Ovary (tissue), 9 donors: ENCODE measurements around the gene C16orf87. TPM values are rescaled to one million over a fixed set of nuclear protein-coding genes. Genes with fewer than 3 reads are reported as not detected.
A peak's percentile ranks its signal among the peaks of the same experiment; 100 is the strongest.
"Not testable (repeated sequence)": the region's sequence is repeated elsewhere in the genome, so short reads cannot be mapped to it uniquely, and the experiment has no call there.

ENCODE experiments used
- DNase-seq, 5 donors: peaks; one replicate each; pipeline ENCODE4 v3.0.0-alpha.2; 2019 to 2020
- H3K27ac ChIP-seq, 2 donors: fragments of 200-600 bp; one replicate each; pipeline versions ENCODE4 v1.5.1 to v1.8.0; 2019 to 2022
- H3K27me3 ChIP-seq: fragments of 200-600 bp; one replicate; pipeline ENCODE4 v1.8.0; 2022
- H3K36me3 ChIP-seq: fragments of 200-600 bp; sonication (generic); one replicate; pipeline ENCODE4 v1.5.1; 2019
- H3K4me1 ChIP-seq: one replicate; pipeline ENCODE4 v1.8.1; 2013; ENCODE audit warnings: mild to moderate bottlenecking, moderate library complexity; ENCODE audit not compliant: insufficient read depth
- H3K4me3 ChIP-seq: fragments of 200-600 bp; sonication (generic); one replicate; pipeline ENCODE4 v1.5.1; 2017
- H3K9me3 ChIP-seq, 2 donors: fragments of 200-600 bp in 1 of 2; sonication (generic) in 1 of 2; one replicate each; pipeline versions ENCODE4 v1.5.1 to v1.8.1; 2013 to 2019; ENCODE audit warnings: mild to moderate bottlenecking in 1 of 2, moderate library complexity in 1 of 2
- EP300 ChIP-seq: sonication (generic); formaldehyde crosslinking; IDR thresholded peaks from one replicate; pipeline ENCODE4 v1.6.1; 2017; ENCODE audit warnings: antibody characterized with exemption
- POLR2A ChIP-seq: fragments of 450-650 bp; IDR thresholded peaks from one replicate; pipeline ENCODE4 v1.6.1; 2017; ENCODE audit warnings: antibody characterized with exemption, mild to moderate bottlenecking, moderate library complexity
- WGBS, 3 donors: extraction: QIAGEN DNeasy Blood & Tissue Kit in 1 of 3; methylation state at CpG; one replicate each; pipeline versions ENCODE4 v1.1.5 to v1.1.7; 2013 to 2017; 5-methylcytosine and 5-hydroxymethylcytosine counted together
- intact Hi-C, 4 donors: fragments of 100-400 bp; cut with DNase I; formaldehyde crosslinking; loops; one replicate each; pipeline versions ENCODE4 v1.11.0 to v1.15.1; 2022 to 2023
- polyA plus RNA-seq, 2 donors: library from polyadenylated mRNA; stranded (reverse); fragments of 200-250 nt in 1 of 2; fragments of 350-450 nt in 1 of 2; fragmentation: Illumina TruSeq in 1 of 2; extraction: RNeasy Lipid Tissue Mini Kit (QIAGEN cat#74804) in 1 of 2; gene quantifications; one replicate each; pipeline ENCODE4 v1.2.3, GENCODE V29; 2013 to 2014
- total RNA-seq, 7 donors: library from RNA; depleted of rRNA in 2 of 7; stranded (reverse); fragments of >200 nt in 2 of 7; fragmentation: NEBNext Ultra II Directional in 3 of 7; extraction: Animal tissue kit (Norgen Biotek cat#: 25700) in 3 of 7; gene quantifications; one replicate each; pipeline versions ENCODE4 v1.1.0 to v1.2.4, GENCODE V29; 2016 to 2023
- TF ChIP-seq, protein P1 (sequence below), 3 donors: fragments of 450-650 bp in 2 of 3; fragments of 200-600 bp in 1 of 3; IDR thresholded peaks; one replicate each; pipeline versions ENCODE4 v1.5.1 to v1.8.0; 2016 to 2022; ENCODE audit warnings: antibody characterized with exemption in 3 of 3, mild to moderate bottlenecking in 1 of 3
- donor health status: DM: no; HTN: no; CAD: no; lungs with moderate emphysema.
- donor health status: DM: no; HTN: no; CAD: no.
- donor health status: Bipolar disorder and iron deficiency.
- donor health status: DM: yes; HTN: yes; CAD: no.
- donor health status: DM: no; HTN: no; CAD: no.
- donor health status: DM: yes; HTN: yes; CAD: no.

Gene C16orf87
- total and polyA plus RNA-seq, 9 donors = 4.0 to 7.6 (median 5.1) TPM

DNA sequence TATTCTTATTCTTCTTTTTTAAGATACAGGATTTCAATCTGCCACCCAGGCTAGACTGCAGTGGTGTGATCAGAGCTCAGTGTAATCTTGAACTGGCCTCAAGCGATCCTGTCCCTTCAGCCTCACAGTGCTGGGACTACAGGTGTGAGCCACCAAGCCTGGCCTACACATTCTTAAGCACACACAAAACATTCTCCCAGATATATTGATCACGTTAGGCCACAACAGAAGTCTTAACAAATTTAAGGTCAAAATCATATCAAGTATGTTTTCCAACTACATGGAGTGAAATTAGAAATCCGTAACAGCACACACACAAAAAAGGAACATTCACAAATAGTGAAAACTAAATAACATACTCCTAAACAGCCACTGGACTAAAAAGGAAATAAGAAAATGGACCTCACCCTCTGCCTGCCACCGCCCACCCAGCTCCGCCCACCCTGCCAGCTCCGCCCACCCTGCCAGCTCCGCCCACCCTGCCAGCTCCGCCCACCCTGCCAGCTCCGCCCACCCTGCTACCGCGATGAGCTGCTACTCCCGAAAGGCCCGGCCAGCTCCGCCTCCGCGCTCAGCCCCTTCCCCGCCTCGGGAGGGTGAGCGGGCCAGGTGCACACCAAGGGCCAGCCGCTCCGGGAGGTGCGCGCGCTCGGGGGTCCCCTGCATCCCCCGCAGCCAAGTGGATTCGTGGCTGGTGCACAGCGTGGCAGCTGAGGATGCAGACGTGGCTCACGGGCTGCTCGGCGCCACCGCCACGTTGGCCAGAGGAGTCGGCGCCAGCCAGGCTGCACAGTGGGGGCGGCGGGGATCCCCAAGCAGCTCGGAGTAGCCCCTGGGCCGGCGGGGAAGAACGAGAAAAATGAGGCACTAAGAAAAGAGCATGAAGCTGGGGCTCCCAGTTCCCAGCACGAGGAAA is 41.2 kb downstream of the C16orf87 start:
- TF ChIP-seq EP300 (no peak), POLR2A (no peak)
- TF ChIP-seq, protein P1, sequence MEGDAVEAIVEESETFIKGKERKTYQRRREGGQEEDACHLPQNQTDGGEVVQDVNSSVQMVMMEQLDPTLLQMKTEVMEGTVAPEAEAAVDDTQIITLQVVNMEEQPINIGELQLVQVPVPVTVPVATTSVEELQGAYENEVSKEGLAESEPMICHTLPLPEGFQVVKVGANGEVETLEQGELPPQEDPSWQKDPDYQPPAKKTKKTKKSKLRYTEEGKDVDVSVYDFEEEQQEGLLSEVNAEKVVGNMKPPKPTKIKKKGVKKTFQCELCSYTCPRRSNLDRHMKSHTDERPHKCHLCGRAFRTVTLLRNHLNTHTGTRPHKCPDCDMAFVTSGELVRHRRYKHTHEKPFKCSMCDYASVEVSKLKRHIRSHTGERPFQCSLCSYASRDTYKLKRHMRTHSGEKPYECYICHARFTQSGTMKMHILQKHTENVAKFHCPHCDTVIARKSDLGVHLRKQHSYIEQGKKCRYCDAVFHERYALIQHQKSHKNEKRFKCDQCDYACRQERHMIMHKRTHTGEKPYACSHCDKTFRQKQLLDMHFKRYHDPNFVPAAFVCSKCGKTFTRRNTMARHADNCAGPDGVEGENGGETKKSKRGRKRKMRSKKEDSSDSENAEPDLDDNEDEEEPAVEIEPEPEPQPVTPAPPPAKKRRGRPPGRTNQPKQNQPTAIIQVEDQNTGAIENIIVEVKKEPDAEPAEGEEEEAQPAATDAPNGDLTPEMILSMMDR (IDR thresholded peaks at IDR 0.05) = no peak
- peak; percentile 77 to 87 (median 86) for DNase-seq
- H3K27me3 ChIP-seq = no peaks in the 10 kb centered on the region
- H3K36me3 ChIP-seq = no peaks in the 10 kb centered on the region
- H3K4me3 ChIP-seq = peak overlapping the region; percentile 74
- peaks cover 2% of the 10 kb centered on the region for H3K4me1 ChIP-seq
- intact Hi-C loops = no loop called here
- no peak overlapping the region for H3K27ac ChIP-seq
- 4 to 7% (median 5%) methylated on average over 34 to 43 of the region's 43 CpGs for WGBS, 3 donors
- H3K9me3 ChIP-seq = no peaks in the 10 kb centered on the region

DNA sequence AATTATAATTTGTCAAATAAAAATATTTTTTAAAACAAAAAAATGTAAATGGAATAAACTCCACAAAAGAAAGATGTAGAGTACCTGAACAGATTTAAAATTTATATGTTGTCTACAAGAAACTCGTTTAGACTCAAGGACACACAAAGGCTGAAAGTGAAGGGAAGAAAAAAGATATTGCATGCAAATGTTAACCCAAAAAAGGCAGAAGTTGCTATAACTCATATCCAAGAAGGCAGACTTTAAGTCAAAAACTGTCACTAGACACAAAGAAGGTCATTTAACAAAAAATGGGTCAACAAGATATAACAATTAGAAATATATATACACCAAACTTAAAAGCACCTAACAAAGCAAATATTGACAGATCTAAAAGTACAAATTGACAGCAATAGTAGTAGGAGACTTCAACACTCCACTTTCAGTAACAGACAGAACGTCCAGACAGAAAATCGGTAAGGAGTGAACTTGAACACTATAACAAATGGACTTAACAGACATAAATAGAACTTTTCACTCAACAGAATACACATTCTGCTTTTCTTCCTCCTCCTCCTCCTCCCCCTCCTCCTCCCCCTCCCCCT is 42.0 kb downstream of the C16orf87 start:
- no peak for DNase-seq
- TF ChIP-seq POLR2A (no peak), EP300 (no peak)
- TF ChIP-seq, protein P1 (IDR thresholded peaks at IDR 0.05) = no peak
- Histone ChIP-seq H3K27me3 (no peaks in the 10 kb centered on the region), H3K9me3 (no peaks in the 10 kb centered on the region), H3K27ac (no peak overlapping the region), H3K4me3 (no peak overlapping the region), H3K36me3 (no peaks in the 10 kb centered on the region), H3K4me1 (peaks cover 2% of the 10 kb centered on the region)
- intact Hi-C loops = no loop called here
- WGBS, 3 donors = 64 to 67% (median 64%) methylated on average over 3 of the region's 3 CpGs

DNA sequence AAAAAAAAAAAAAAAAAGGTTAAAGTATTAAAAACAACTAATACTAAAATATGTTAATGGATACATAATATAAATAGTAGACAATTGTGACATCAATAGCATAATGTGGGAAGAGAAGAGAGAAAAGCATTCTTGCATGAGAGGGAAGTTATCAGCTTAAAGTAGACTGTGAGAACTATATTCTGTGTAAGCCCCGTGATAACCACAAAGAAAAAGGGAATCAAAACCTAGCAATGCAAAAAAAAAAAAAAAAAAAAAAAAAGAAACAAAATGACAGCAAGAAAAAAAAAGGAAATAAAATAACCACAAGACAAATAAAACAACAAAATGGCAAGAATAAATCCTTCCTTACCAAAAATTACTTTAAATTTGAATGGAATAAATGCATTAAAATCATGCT is 43.1 kb downstream of the C16orf87 start:
- Histone ChIP-seq H3K4me3 (no peak overlapping the region), H3K27me3 (no peaks in the 10 kb centered on the region), H3K27ac (no peak overlapping the region), H3K36me3 (no peaks in the 10 kb centered on the region), H3K4me1 (peaks cover 2% of the 10 kb centered on the region), H3K9me3 (no peaks in the 10 kb centered on the region)
- no peak for TF ChIP-seq EP300
- no peak for TF ChIP-seq POLR2A
- TF ChIP-seq, protein P1 (IDR thresholded peaks at IDR 0.05) = no peak
- intact Hi-C loops = no loop called here
- no peak for DNase-seq
- WGBS, 3 donors = 86 to 100% (median 89%) methylated on average over 1 of the region's 1 CpG

DNA sequence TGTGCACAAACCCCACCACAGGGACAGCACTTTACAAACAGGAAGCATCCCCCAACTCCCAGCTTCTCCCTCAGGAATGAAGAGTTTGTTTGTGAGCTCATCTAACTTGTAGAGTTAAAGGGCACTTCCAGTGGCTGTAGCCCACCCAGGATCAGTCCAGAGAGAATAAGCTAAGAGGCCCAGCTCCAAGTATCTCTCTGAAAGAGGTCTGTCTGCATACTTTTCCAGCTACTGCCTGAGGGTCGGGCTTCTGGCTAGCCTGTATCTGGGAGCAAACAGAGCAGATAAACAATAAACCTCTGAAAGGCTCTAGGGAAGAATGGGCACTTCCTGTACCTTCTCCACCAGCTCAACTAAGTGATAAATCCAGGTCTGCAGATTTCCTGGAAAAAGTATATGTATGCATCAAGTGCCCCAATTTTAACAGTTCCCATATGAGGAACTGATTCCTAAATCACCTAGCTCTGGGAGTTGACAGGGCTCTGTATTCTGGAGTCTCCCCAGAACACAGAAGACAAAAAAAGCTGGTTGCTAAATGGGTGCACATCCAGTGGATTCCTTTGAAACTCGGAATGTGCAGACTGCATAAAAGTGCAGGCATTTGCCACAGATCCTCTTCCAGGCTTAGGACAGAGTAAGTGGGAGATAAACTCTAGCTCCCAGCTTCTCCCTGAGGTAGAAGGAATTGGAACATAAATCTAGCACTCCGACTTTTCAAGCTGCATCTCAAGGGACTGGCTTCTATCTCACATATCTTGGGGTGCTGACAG is 45.7 kb downstream of the C16orf87 start:
- no peaks in the 10 kb centered on the region for H3K27me3 ChIP-seq
- TF ChIP-seq, protein P1 (IDR thresholded peaks at IDR 0.05) = no peak
- TF ChIP-seq EP300 = no peak
- no peak for TF ChIP-seq POLR2A
- H3K9me3 ChIP-seq = no peaks in the 10 kb centered on the region
- DNase-seq = no peak
- 30 to 51% (median 41%) methylated on average over 3 of the region's 3 CpGs for WGBS, 3 donors
- H3K27ac ChIP-seq = no peak overlapping the region
- H3K36me3 ChIP-seq = no peaks in the 10 kb centered on the region
- H3K4me1 ChIP-seq = peaks cover 2% of the 10 kb centered on the region
- intact Hi-C loops = no loop called here
- H3K4me3 ChIP-seq = no peak overlapping the region

DNA sequence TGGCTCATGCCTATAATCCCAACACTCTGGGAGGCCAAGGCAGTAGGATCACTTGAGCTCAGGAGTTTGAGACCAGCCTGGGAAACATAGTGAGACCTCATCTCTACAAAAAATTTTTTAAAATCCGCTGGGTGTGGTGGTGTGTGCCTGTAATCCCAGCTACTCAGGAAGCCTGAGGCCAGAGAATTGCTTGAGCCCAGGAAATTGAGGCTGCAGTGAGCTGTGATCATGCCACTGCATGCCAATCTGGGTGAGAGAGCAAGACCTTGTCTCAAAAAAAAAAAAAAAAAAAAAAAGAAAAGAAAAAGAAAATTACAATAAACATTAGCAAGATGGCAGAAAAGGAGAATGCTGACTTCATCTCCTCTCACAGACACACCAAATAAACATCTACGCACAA is 46.4 kb downstream of the C16orf87 start:
- intact Hi-C loops, H3K27me3 ChIP-seq, H3K27ac ChIP-seq, H3K4me3 ChIP-seq, H3K36me3 ChIP-seq, H3K9me3 ChIP-seq, DNase-seq, H3K4me1 ChIP-seq: not testable (repeated sequence)
- 86 to 98% (median 93%) methylated on average over 2 of the region's 2 CpGs for WGBS, 3 donors
